H1 (cell line): ENCODE data around the gene EGR4. TPM values are rescaled to one million over a fixed set of nuclear protein-coding genes. Genes with fewer than 3 reads are reported as not detected.

Experiments
- CTCF ChIA-PET: fragments of 300-600 bp; sonication (Branson Sonifier 250); formaldehyde crosslinking; loops from one replicate; lab custom pipeline; 2021; ENCODE audit not compliant: partially characterized antibody; lab: Charles Lee
- POLR2A ChIA-PET: fragments of 300-600 bp; sonication (Branson Sonifier 250); formaldehyde crosslinking; loops from one replicate; lab custom pipeline; 2021; ENCODE audit warnings: inconsistent platforms; ENCODE audit not compliant: partially characterized antibody; lab: Charles Lee
- DNase-seq, 2 experiments: peaks; one replicate each; pipeline versions ENCODE4 v3.0.0 to v3.0.0-alpha.2; 2010 to 2022; ENCODE audit warnings: low spot score in 2 of 2, low read depth in 1 of 2, mixed read lengths in 1 of 2
- FAIRE-seq: peaks from 2 replicates; lab custom pipeline; 2011; peaks lifted over from hg19 to GRCh38; lab: Jason Lieb, UNC
- H2AFZ ChIP-seq: 2 replicates; pipeline ENCODE4 v1.8.1; 2012; ENCODE audit warnings: low read length, inconsistent platforms
- H2AK5ac ChIP-seq: 2 replicates; pipeline ENCODE4 v1.6.1; 2013; ENCODE audit warnings: low read depth, low read length
- H2BK120ac ChIP-seq: replicated peaks from 2 replicates; pipeline ENCODE3; 2013; ENCODE audit warnings: low read depth, low read length, inconsistent platforms
- H2BK12ac ChIP-seq: 2 replicates; pipeline ENCODE4 v1.6.1; 2013; ENCODE audit warnings: low read depth, low read length
- H2BK15ac ChIP-seq: 2 replicates; pipeline ENCODE4 v1.6.1; 2013; ENCODE audit warnings: low read length
- H2BK20ac ChIP-seq: 2 replicates; pipeline ENCODE4 v1.6.1; 2013; ENCODE audit warnings: low read length
- H2BK5ac ChIP-seq: 2 replicates; pipeline ENCODE4 v1.6.1; 2013; ENCODE audit warnings: low read depth, low read length
- H3K14ac ChIP-seq: 2 replicates; pipeline ENCODE4 v1.6.1; 2013; ENCODE audit warnings: inconsistent platforms; ENCODE audit not compliant: insufficient read length
- H3K18ac ChIP-seq: 2 replicates; pipeline ENCODE4 v1.6.1; 2013; ENCODE audit warnings: low read length; ENCODE audit errors: extremely low read depth
- H3K23ac ChIP-seq: 2 replicates; pipeline ENCODE4 v1.6.1; 2013; ENCODE audit warnings: inconsistent platforms; ENCODE audit not compliant: insufficient read length
- H3K23me2 ChIP-seq: 2 replicates; pipeline ENCODE4 v1.6.1; 2013; ENCODE audit warnings: low read depth, low read length
- H3K27ac ChIP-seq: 2 replicates; pipeline ENCODE4 v1.6.1; 2011; ENCODE audit warnings: low read depth, low read length, inconsistent platforms
- H3K27me3 ChIP-seq, 4 experiments: replicated peaks in 1 of 4; 1 replicate in 1 of 4; 2 replicates in 3 of 4; pipeline versions ENCODE4 v1.6.1 to v1.8.1; 2011 to 2013; ENCODE audit warnings: low read length in 3 of 4, mild to moderate bottlenecking in 3 of 4, inconsistent platforms in 2 of 4, mixed read lengths in 2 of 4, moderate library complexity in 1 of 4; ENCODE audit not compliant: control insufficient read depth in 3 of 4, insufficient read depth in 3 of 4; ENCODE audit errors: extremely low read depth in 1 of 4
- H3K36me3 ChIP-seq, 4 experiments: 2 replicates each; pipeline versions ENCODE4 v1.6.1 to v1.8.1; 2011 to 2013; ENCODE audit warnings: mild to moderate bottlenecking in 4 of 4, low read length in 3 of 4, moderate library complexity in 2 of 4, control low read depth in 1 of 4, inconsistent platforms in 1 of 4; ENCODE audit not compliant: insufficient read depth in 4 of 4, control insufficient read depth in 2 of 4
- H3K4ac ChIP-seq: replicated peaks from 2 replicates; pipeline ENCODE3; 2013; ENCODE audit warnings: low read length, low read depth, mixed read lengths, inconsistent platforms; ENCODE audit not compliant: insufficient read length
- H3K4me1 ChIP-seq, 4 experiments: replicated peaks in 1 of 4; 1 replicate in 1 of 4; 2 replicates in 3 of 4; pipeline versions ENCODE4 v1.6.1 to v1.8.1; 2011 to 2013; ENCODE audit warnings: low read length in 3 of 4, inconsistent platforms in 2 of 4, mixed read lengths in 1 of 4; ENCODE audit not compliant: insufficient read depth in 4 of 4, control insufficient read depth in 3 of 4
- H3K4me2 ChIP-seq, 2 experiments: 2 replicates each; pipeline versions ENCODE4 v1.6.1 to v1.8.1; 2011 to 2013; ENCODE audit warnings: low read depth in 2 of 2, low read length in 2 of 2, control low read depth in 1 of 2, inconsistent platforms in 1 of 2, mild to moderate bottlenecking in 1 of 2; ENCODE audit not compliant: insufficient read depth in 1 of 2
- H3K4me3 ChIP-seq, 4 experiments: fragments of 200-600, 300-600 bp in 1 of 4; sonication (generic), shearing (Covaris generic), sonication (Bioruptor Twin) in 1 of 4; 2 replicates each; pipeline versions ENCODE4 v1.5.1 to v1.8.1; 2011 to 2016; ENCODE audit warnings: low read length in 4 of 4, low read depth in 3 of 4, control low read depth in 2 of 4, inconsistent platforms in 2 of 4, mild to moderate bottlenecking in 2 of 4, mixed read lengths in 1 of 4, moderate library complexity in 1 of 4; ENCODE audit not compliant: insufficient read depth in 2 of 4; ENCODE audit errors: extremely low read depth in 1 of 4
- H3K56ac ChIP-seq: replicated peaks from 2 replicates; pipeline ENCODE3; 2013; ENCODE audit warnings: low read depth, mild to moderate bottlenecking, mixed read lengths, low read length, inconsistent platforms; ENCODE audit not compliant: insufficient read length
- H3K79me1 ChIP-seq: 2 replicates; pipeline ENCODE4 v1.6.1; 2013; ENCODE audit warnings: low read depth, low read length, control low read depth
- H3K79me2 ChIP-seq, 2 experiments: 2 replicates each; pipeline versions ENCODE4 v1.6.1 to v1.8.1; 2012 to 2013; ENCODE audit warnings: low read length in 2 of 2, mild to moderate bottlenecking in 2 of 2, inconsistent platforms in 1 of 2; ENCODE audit not compliant: insufficient read depth in 2 of 2, control insufficient read depth in 1 of 2
- H3K9ac ChIP-seq, 4 experiments: replicated peaks in 1 of 4; 1 replicate in 1 of 4; 2 replicates in 3 of 4; pipeline versions ENCODE4 v1.6.1 to v1.8.1; 2011 to 2013; ENCODE audit warnings: low read depth in 3 of 4, low read length in 3 of 4, control low read depth in 2 of 4, mild to moderate bottlenecking in 2 of 4, moderate library complexity in 2 of 4, inconsistent platforms in 1 of 4; ENCODE audit errors: extremely low read depth in 1 of 4
- H3K9me3 ChIP-seq, 2 experiments: 2 replicates each; pipeline versions ENCODE4 v1.6.1 to v1.8.1; 2012 to 2013; ENCODE audit warnings: mild to moderate bottlenecking in 2 of 2, moderate library complexity in 2 of 2, control low read depth in 1 of 2, inconsistent platforms in 1 of 2, low read depth in 1 of 2, low read length in 1 of 2, mixed read lengths in 1 of 2; ENCODE audit not compliant: insufficient read depth in 2 of 2
- H4K20me1 ChIP-seq, 2 experiments: replicated peaks in 1 of 2; 2 replicates each; pipeline versions ENCODE3 to v1.8.1; 2011 to 2013; ENCODE audit warnings: inconsistent platforms in 2 of 2, low read length in 2 of 2, mild to moderate bottlenecking in 1 of 2; ENCODE audit not compliant: insufficient read depth in 2 of 2, control insufficient read depth in 1 of 2
- H4K5ac ChIP-seq: 2 replicates; pipeline ENCODE4 v1.6.1; 2013; ENCODE audit warnings: low read length, low read depth, mixed read lengths, inconsistent platforms; ENCODE audit not compliant: insufficient read length
- H4K8ac ChIP-seq: 2 replicates; pipeline ENCODE4 v1.8.0; 2013; ENCODE audit warnings: mild to moderate bottlenecking, moderate library complexity, low read length, inconsistent platforms; ENCODE audit not compliant: insufficient read depth; ENCODE audit errors: extremely low read depth
- H4K91ac ChIP-seq: replicated peaks from 2 replicates; pipeline ENCODE3; 2013; ENCODE audit warnings: low read length, mixed read lengths, inconsistent platforms; ENCODE audit not compliant: insufficient read length
- CREB1 ChIP-seq: IDR thresholded peaks from 2 replicates; pipeline ENCODE4 v1.6.1; 2012; ENCODE audit warnings: inconsistent platforms
- CTBP2 ChIP-seq: IDR thresholded peaks from 2 replicates; pipeline ENCODE4 v1.7.0; 2011; ENCODE audit warnings: borderline replicate concordance, mild to moderate bottlenecking, moderate library complexity, mixed read lengths, low read length; ENCODE audit not compliant: insufficient read depth, insufficient read length
- FOSL1 ChIP-seq: IDR thresholded peaks from 2 replicates; pipeline ENCODE4 v1.6.1; 2011; ENCODE audit warnings: mild to moderate bottlenecking, low read depth, low read length, moderate library complexity; ENCODE audit not compliant: insufficient read depth
- KDM1A ChIP-seq: fragments of 200-600, 300-600 bp; sonication (generic); IDR thresholded peaks from 2 replicates; pipeline ENCODE4 v1.7.1; 2016; ENCODE audit warnings: mild to moderate bottlenecking, low read length, borderline replicate concordance
- SIX5 ChIP-seq: IDR thresholded peaks from 2 replicates; pipeline ENCODE4 v1.6.1; 2011; ENCODE audit warnings: mild to moderate bottlenecking, low read depth, low read length
- SP4 ChIP-seq: IDR thresholded peaks from 2 replicates; pipeline ENCODE4 v1.6.1; 2012; ENCODE audit warnings: low read length, inconsistent platforms
- WGBS, 2 experiments: shearing (Covaris generic) in 1 of 2; methylation state at CpG; one replicate each; pipeline versions ENCODE4 v1.1.6 to v1.1.7; 2013 to 2015; ENCODE audit warnings: low lambda C conversion rate in 2 of 2, mixed read lengths in 2 of 2, inconsistent platforms in 1 of 2, low coverage in 1 of 2, missing lambda C conversion rate in 1 of 2; ENCODE audit not compliant: insufficient replicate concordance in 2 of 2, insufficient coverage in 1 of 2, insufficient read length in 1 of 2; ENCODE audit errors: extremely low coverage in 1 of 2, missing lambda C conversion rate in 1 of 2; 5-methylcytosine and 5-hydroxymethylcytosine counted together
- polyA plus RNA-seq, 7 experiments: library from polyadenylated mRNA; depleted of rRNA in 3 of 7; stranded (reverse) in 5 of 7; unstranded in 2 of 7; fragments of >200 nt in 5 of 7; fragments of 200-250 nt in 2 of 7; gene quantifications; 1 replicate in 5 of 7; 2 replicates in 1 of 7; 4 replicates in 1 of 7; pipeline versions ENCODE4 v1.2.1 to v1.2.3, GENCODE V29; 2011 to 2013; ENCODE audit warnings: missing spikeins in 2 of 7, mixed read lengths in 2 of 7
- total RNA-seq: library from RNA; stranded (reverse); fragmentation: NEBNext Ultra II Directional; extraction: Animal tissue kit (Norgen Biotek cat#: 25700); gene quantifications from 2 replicates; pipeline ENCODE4 v1.2.1, GENCODE V29; 2021
- TF ChIP-seq, protein P1 (sequence below): IDR thresholded peaks from 2 replicates; pipeline ENCODE4 v1.6.1; 2012; ENCODE audit warnings: low read length, inconsistent platforms

EGR4 gene
- total and polyA plus RNA-seq, 2 of the 8 experiments (the other 6 are each of a cell fraction or from before 2014, with no cell fraction given) = 0.20 TPM; not detected in 1

DNA sequence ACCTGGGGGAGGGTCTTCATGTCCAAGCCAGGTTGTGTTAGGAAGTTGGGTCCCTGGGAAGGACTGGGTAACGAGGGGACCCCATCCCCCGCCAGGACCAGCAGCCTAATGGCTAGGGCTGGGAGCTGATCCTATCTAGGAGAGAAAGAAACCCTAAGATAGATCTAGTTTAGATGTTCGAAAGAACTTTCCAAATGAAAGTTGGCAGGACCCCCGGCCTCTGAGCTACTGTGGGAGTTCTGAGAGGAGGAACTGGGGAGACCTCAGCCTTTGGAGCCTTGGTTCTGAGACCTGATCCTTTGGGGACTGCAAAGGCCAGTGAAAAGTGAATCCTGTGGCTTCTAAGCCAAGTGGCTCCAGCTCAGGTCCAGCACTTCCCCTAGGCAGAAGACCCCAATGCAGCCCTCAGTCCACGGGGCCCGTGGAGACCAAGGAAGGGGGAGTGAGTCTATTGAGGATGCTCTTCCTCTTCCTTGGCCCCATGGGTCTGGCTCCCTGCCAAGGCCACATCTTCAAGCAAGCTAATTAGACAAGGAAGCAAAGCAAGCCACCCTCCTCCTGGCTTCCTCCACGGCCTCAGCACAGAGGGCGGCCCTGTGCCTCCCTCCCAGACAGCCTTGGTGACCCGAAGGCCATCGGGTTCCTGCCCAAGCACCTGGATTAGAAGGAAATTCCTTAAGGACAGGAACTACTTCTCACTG is 35.8 kb downstream of the EGR4 start:
- CTCF ChIA-PET = interaction anchor here (0.6 to 7.0 kb wide), 12 partner anchors 11 to 171 kb away, joined by 3 to 51 read pairs (median 4); partner anchors contain the start of genes CCT7, EGR4 and PRADC1
- no peak overlapping the region for H3K27ac ChIP-seq
- no peaks in the 10 kb centered on the region for H3K27me3 ChIP-seq
- H3K56ac ChIP-seq = no peak overlapping the region
- no peak overlapping the region for H3K23ac ChIP-seq
- no peak for TF ChIP-seq SP4
- TF ChIP-seq KDM1A = no peak
- no peak for TF ChIP-seq SIX5
- TF ChIP-seq, protein P1, sequence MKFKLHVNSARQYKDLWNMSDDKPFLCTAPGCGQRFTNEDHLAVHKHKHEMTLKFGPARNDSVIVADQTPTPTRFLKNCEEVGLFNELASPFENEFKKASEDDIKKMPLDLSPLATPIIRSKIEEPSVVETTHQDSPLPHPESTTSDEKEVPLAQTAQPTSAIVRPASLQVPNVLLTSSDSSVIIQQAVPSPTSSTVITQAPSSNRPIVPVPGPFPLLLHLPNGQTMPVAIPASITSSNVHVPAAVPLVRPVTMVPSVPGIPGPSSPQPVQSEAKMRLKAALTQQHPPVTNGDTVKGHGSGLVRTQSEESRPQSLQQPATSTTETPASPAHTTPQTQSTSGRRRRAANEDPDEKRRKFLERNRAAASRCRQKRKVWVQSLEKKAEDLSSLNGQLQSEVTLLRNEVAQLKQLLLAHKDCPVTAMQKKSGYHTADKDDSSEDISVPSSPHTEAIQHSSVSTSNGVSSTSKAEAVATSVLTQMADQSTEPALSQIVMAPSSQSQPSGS = no peak
- TF ChIP-seq FOSL1 = no peak
- no peak for TF ChIP-seq CREB1
- TF ChIP-seq CTBP2 = no peak
- TF ChIP-seq, all 59 proteins: peak for 0
- WGBS, 2 experiments = 92% methylated on average over 10 of the region's 10 CpGs; no CpG with 5 or more reads in 1 of the 2 experiments
- H3K23me2 ChIP-seq = no peaks in the 10 kb centered on the region
- H4K8ac ChIP-seq = no peak overlapping the region
- no peak overlapping the region for H2BK20ac ChIP-seq
- H2AK5ac ChIP-seq = no peak overlapping the region
- H3K36me3 ChIP-seq = peaks cover 9 to 34% (median 17%) of the 10 kb centered on the region in 4 experiments; a peak in 7 of 8 replicates
- H2AFZ ChIP-seq = no peak overlapping the region
- H2BK15ac ChIP-seq = peak overlapping the region; percentile 61; the same call in 1 of the 2 replicates
- H3K4me1 ChIP-seq = peaks cover 0 to 12% (median 4%) of the 10 kb centered on the region in 4 experiments; a peak in 3 of 7 replicates
- no peak overlapping the region for H4K5ac ChIP-seq
- no peak overlapping the region for H2BK5ac ChIP-seq
- POLR2A ChIA-PET = interaction anchor here (0.6 to 5.1 kb wide), 13 partner anchors 10 to 1177 kb away, joined by 3 to 53 read pairs (median 4); partner anchors contain the start of genes CCT7, FBXO41 and PRADC1
- no peaks in the 10 kb centered on the region for H3K9me3 ChIP-seq
- no peaks in the 10 kb centered on the region for H3K79me2 ChIP-seq
- no peaks in the 10 kb centered on the region for H3K79me1 ChIP-seq
- no peak overlapping the region for H4K91ac ChIP-seq
- peaks cover 18% of the 10 kb centered on the region in 2 experiments for H4K20me1 ChIP-seq
- no peak overlapping the region for H3K4me2 ChIP-seq
- no peak overlapping the region for H3K9ac ChIP-seq
- H3K18ac ChIP-seq = no peak overlapping the region
- FAIRE-seq = no peak
- no peak overlapping the region for H2BK12ac ChIP-seq
- no peak overlapping the region for H3K14ac ChIP-seq
- H2BK120ac ChIP-seq = no peak overlapping the region
- no peak overlapping the region for H3K4me3 ChIP-seq
- H3K4ac ChIP-seq = no peak overlapping the region
- DNase-seq = no peak
